NCI-H2081 (cell line): ENCODE data around the gene ASPG.

Experiments
- DNase-seq, 2 experiments: peaks; one replicate each; lab custom pipeline; 2025; lab: John Stamatoyannopoulos, UW

ASPG gene

GRCh38 chr14:104163541-104163940 is 78.0 kb downstream of the ASPG start:
- DNase-seq = no peak

- no peak for DNase-seq
Observed at GRCh38 chr14:104164041-104164440, 78.5 kb downstream of the ASPG start.

- DNase-seq = no peak
Observed at GRCh38 chr14:104164512-104164911, 79.0 kb downstream of the ASPG start.
